ENCODE data around the gene FLOT2. TPM values are rescaled to one million over a fixed set of nuclear protein-coding genes. Genes with fewer than 3 reads are reported as not detected.
"Not testable (repeated sequence)": the region's sequence is repeated elsewhere in the genome, so short reads cannot be mapped to it uniquely, and the experiment has no call there.

FLOT2 gene
- total RNA-seq, 1 donor from 2014 or later, result 98.8 TPM

- Mint-ChIP-seq H3K27ac (no peak overlapping the region), H3K4me1 (ENCODE audit: low read depth) (peaks cover 60% of the 10 kb centered on the region), H3K4me3 (peak overlapping the region; percentile 12), H3K9me3 (no peaks in the 10 kb centered on the region), H3K27me3 (ENCODE audit: insufficient read depth) (no peaks in the 10 kb centered on the region), H3K36me3 (ENCODE audit: low read depth) (peaks cover 30% of the 10 kb centered on the region)
- intact Hi-C loops (cut with micrococcal nuclease), result no loop called here
- no peak for DNase-seq (ENCODE audit: low spot score)
Observed at GRCh38 chr17:28899212-28899815, 1.8 kb upstream of the FLOT2 start.

GRCh38 chr17:28898527-28898955, 1.0 kb upstream of the FLOT2 start:
- Mint-ChIP-seq H3K27me3 (ENCODE audit: insufficient read depth) (no peaks in the 10 kb centered on the region), H3K9me3 (no peaks in the 10 kb centered on the region), H3K4me3 (peak overlapping the region; percentile 95), H3K36me3 (ENCODE audit: low read depth) (peaks cover 29% of the 10 kb centered on the region), H3K4me1 (ENCODE audit: low read depth) (peaks cover 64% of the 10 kb centered on the region), H3K27ac (peak overlapping the region; percentile 96)
- intact Hi-C loops (cut with micrococcal nuclease), result no loop called here
- DNase-seq (ENCODE audit: low spot score), result no peak

- Mint-ChIP-seq H3K36me3 (ENCODE audit: low read depth) (peaks cover 35% of the 10 kb centered on the region), H3K27me3 (ENCODE audit: insufficient read depth) (no peaks in the 10 kb centered on the region), H3K27ac (peak overlapping the region; percentile 96), H3K4me3 (peak overlapping the region; percentile 95), H3K4me1 (ENCODE audit: low read depth) (peaks cover 65% of the 10 kb centered on the region), H3K9me3 (no peaks in the 10 kb centered on the region)
- no peak for DNase-seq (ENCODE audit: low spot score)
- intact Hi-C loops (cut with micrococcal nuclease), result loop anchor here (1.0 kb wide), 2 partner anchors 56 to 135 kb away; partner anchors contain the start of gene FAM222B
Observed at GRCh38 chr17:28897769-28898526, 415 bp upstream of the FLOT2 start.

- H3K9me3 Mint-ChIP-seq, result no peaks in the 10 kb centered on the region
- intact Hi-C loops (cut with micrococcal nuclease), result no loop called here
Observed at GRCh38 chr17:28896491-28896883, 1.0 kb downstream of the FLOT2 start.

GRCh38 chr17:28895794-28896447, 1.6 kb downstream of the FLOT2 start:
- H3K4me1 Mint-ChIP-seq (ENCODE audit: low read depth), result peaks cover 69% of the 10 kb centered on the region
- peaks cover 38% of the 10 kb centered on the region for H3K36me3 Mint-ChIP-seq (ENCODE audit: low read depth)
- H3K27ac Mint-ChIP-seq, result peak overlapping the region; percentile 73
- DNase-seq (ENCODE audit: low spot score), result no peak
- H3K9me3 Mint-ChIP-seq, result no peaks in the 10 kb centered on the region
- intact Hi-C loops (cut with micrococcal nuclease), result no loop called here
- H3K27me3 Mint-ChIP-seq (ENCODE audit: insufficient read depth), result no peaks in the 10 kb centered on the region
- peak overlapping the region; percentile 95 for H3K4me3 Mint-ChIP-seq

More at GRCh38 chr17:28896491-28896883, 1.0 kb downstream of the FLOT2 start:
- Mint-ChIP-seq H3K4me1 (ENCODE audit: low read depth) (peaks cover 66% of the 10 kb centered on the region), H3K27ac (peak overlapping the region; percentile 73), H3K4me3 (peak overlapping the region; percentile 95), H3K27me3 (ENCODE audit: insufficient read depth) (no peaks in the 10 kb centered on the region), H3K36me3 (ENCODE audit: low read depth) (peaks cover 33% of the 10 kb centered on the region)
- no peak for DNase-seq (ENCODE audit: low spot score)

GRCh38 chr17:28893248-28894183, 4.0 kb downstream of the FLOT2 start:
- peaks cover 26% of the 10 kb centered on the region for H3K36me3 Mint-ChIP-seq (ENCODE audit: low read depth)
- H3K9me3 Mint-ChIP-seq; intact Hi-C loops (cut with micrococcal nuclease); H3K27me3 Mint-ChIP-seq (ENCODE audit: insufficient read depth); DNase-seq (ENCODE audit: low spot score): not testable (repeated sequence)
- peak overlapping the region; percentile 84 for H3K4me3 Mint-ChIP-seq
- H3K27ac Mint-ChIP-seq, result peak overlapping the region; percentile 99
- H3K4me1 Mint-ChIP-seq (ENCODE audit: low read depth), result peaks cover 62% of the 10 kb centered on the region

GRCh38 chr17:28892024-28892423, 5.5 kb downstream of the FLOT2 start:
- peak overlapping the region; percentile 12 for H3K4me3 Mint-ChIP-seq
- H3K27ac Mint-ChIP-seq, result peak overlapping the region; percentile 85
- H3K36me3 Mint-ChIP-seq (ENCODE audit: low read depth), result peaks cover 22% of the 10 kb centered on the region
- DNase-seq (ENCODE audit: low spot score), result no peak
- no peaks in the 10 kb centered on the region for H3K9me3 Mint-ChIP-seq
- H3K4me1 Mint-ChIP-seq (ENCODE audit: low read depth), result peaks cover 55% of the 10 kb centered on the region
- H3K27me3 Mint-ChIP-seq (ENCODE audit: insufficient read depth), result no peaks in the 10 kb centered on the region
- intact Hi-C loops (cut with micrococcal nuclease), result no loop called here

GRCh38 chr17:28891201-28891600, 6.3 kb downstream of the FLOT2 start:
- Mint-ChIP-seq H3K36me3 (ENCODE audit: low read depth) (peaks cover 27% of the 10 kb centered on the region), H3K27me3 (ENCODE audit: insufficient read depth) (no peaks in the 10 kb centered on the region), H3K4me1 (ENCODE audit: low read depth) (peaks cover 47% of the 10 kb centered on the region), H3K27ac (peak overlapping the region; percentile 85), H3K4me3 (peak overlapping the region; percentile 12), H3K9me3 (no peaks in the 10 kb centered on the region)
- intact Hi-C loops (cut with micrococcal nuclease), result no loop called here
- DNase-seq (ENCODE audit: low spot score), result no peak

GRCh38 chr17:28889996-28890395, 7.5 kb downstream of the FLOT2 start:
- Mint-ChIP-seq H3K4me3 (peak overlapping the region; percentile 11), H3K9me3 (no peaks in the 10 kb centered on the region), H3K27me3 (ENCODE audit: insufficient read depth) (no peaks in the 10 kb centered on the region), H3K36me3 (ENCODE audit: low read depth) (peaks cover 28% of the 10 kb centered on the region), H3K4me1 (ENCODE audit: low read depth) (peaks cover 40% of the 10 kb centered on the region), H3K27ac (peak overlapping the region; percentile 53)
- no peak for DNase-seq (ENCODE audit: low spot score)
- intact Hi-C loops (cut with micrococcal nuclease), result no loop called here

- no peak for DNase-seq (ENCODE audit: low spot score)
- H3K27ac Mint-ChIP-seq, result no peak overlapping the region
- H3K9me3 Mint-ChIP-seq, result no peaks in the 10 kb centered on the region
- H3K4me3 Mint-ChIP-seq, result no peak overlapping the region
- H3K4me1 Mint-ChIP-seq (ENCODE audit: low read depth), result peaks cover 40% of the 10 kb centered on the region
- peaks cover 33% of the 10 kb centered on the region for H3K36me3 Mint-ChIP-seq (ENCODE audit: low read depth)
- H3K27me3 Mint-ChIP-seq (ENCODE audit: insufficient read depth), result no peaks in the 10 kb centered on the region
- intact Hi-C loops (cut with micrococcal nuclease), result no loop called here
Observed at GRCh38 chr17:28888832-28889231, 8.7 kb downstream of the FLOT2 start.

GRCh38 chr17:28887871-28888471, 9.6 kb downstream of the FLOT2 start:
- no peak for DNase-seq (ENCODE audit: low spot score)
- peaks cover 31% of the 10 kb centered on the region for H3K4me1 Mint-ChIP-seq (ENCODE audit: low read depth)
- H3K36me3 Mint-ChIP-seq (ENCODE audit: low read depth), result peaks cover 30% of the 10 kb centered on the region
- H3K27ac Mint-ChIP-seq, result no peak overlapping the region
- no peaks in the 10 kb centered on the region for H3K9me3 Mint-ChIP-seq
- intact Hi-C loops (cut with micrococcal nuclease), result no loop called here
- no peaks in the 10 kb centered on the region for H3K27me3 Mint-ChIP-seq (ENCODE audit: insufficient read depth)
- H3K4me3 Mint-ChIP-seq, result no peak overlapping the region

GRCh38 chr17:28885951-28886350, 11.6 kb downstream of the FLOT2 start:
- H3K4me3 Mint-ChIP-seq, result no peak overlapping the region
- no peaks in the 10 kb centered on the region for H3K27me3 Mint-ChIP-seq (ENCODE audit: insufficient read depth)
- H3K4me1 Mint-ChIP-seq (ENCODE audit: low read depth), result peaks cover 16% of the 10 kb centered on the region
- H3K36me3 Mint-ChIP-seq (ENCODE audit: low read depth), result peaks cover 33% of the 10 kb centered on the region
- no peaks in the 10 kb centered on the region for H3K9me3 Mint-ChIP-seq
- DNase-seq (ENCODE audit: low spot score), result no peak
- no peak overlapping the region for H3K27ac Mint-ChIP-seq
- intact Hi-C loops (cut with micrococcal nuclease), result no loop called here
